Caco-2 (cell line): ENCODE results near the gene ZNF335. TPM values are rescaled to one million over a fixed set of nuclear protein-coding genes. Genes with fewer than 3 reads are reported as not detected.
A peak's percentile ranks its signal among the peaks of the same experiment; 100 is the strongest.

Source experiments
- BruUV-seq: library from RNA; stranded (reverse); fragments of 400-500 nt; replicated peaks from 2 replicates; lab custom pipeline; 2021; lab: Mats Ljungman, UMichigan
- CTCF ChIA-PET: fragments of 300-600 bp; sonication (Branson Sonifier 250); formaldehyde crosslinking; loops from one replicate; lab custom pipeline; 2022; ENCODE audit warnings: antibody characterized with exemption; lab: Charles Lee
- POLR2A ChIA-PET: fragments of 300-600 bp; sonication (Branson Sonifier 250); formaldehyde crosslinking; loops from one replicate; lab custom pipeline; 2022; ENCODE audit warnings: antibody characterized with exemption; lab: Charles Lee
- DNase-seq, 2 experiments: peaks; one replicate each; pipeline versions ENCODE4 v3.0.0 to v3.0.0-alpha.2; 2020 to 2022
- H3K27me3 ChIP-seq: replicated peaks from 2 replicates; pipeline ENCODE4 v1.6.0; 2011; ENCODE audit warnings: low read length; ENCODE audit not compliant: control insufficient read depth, insufficient read depth
- H3K36me3 ChIP-seq: 2 replicates; pipeline ENCODE4 v1.5.1; 2011; ENCODE audit warnings: low read length; ENCODE audit not compliant: control insufficient read depth, insufficient read depth
- H3K4me1 ChIP-seq: fragments of 250-450 bp; sonication (Bioruptor Pico); 2 replicates; pipeline ENCODE4 v1.5.1; 2020; ENCODE audit warnings: mild to moderate bottlenecking
- H3K4me3 ChIP-seq: 2 replicates; pipeline ENCODE4 v1.5.1; 2011; ENCODE audit warnings: low read depth, mild to moderate bottlenecking, control low read depth, low read length
- H3K9me3 ChIP-seq: fragments of 250-450 bp; sonication (Bioruptor Pico); 2 replicates; pipeline ENCODE4 v1.5.1; 2020; ENCODE audit warnings: mild to moderate bottlenecking, moderate library complexity
- H3K27ac Mint-ChIP-seq: one replicate; pipeline ENCODE4 v1.8.0; 2022; ENCODE audit warnings: mixed read lengths; ENCODE audit not compliant: unreplicated experiment
- H3K27me3 Mint-ChIP-seq: one replicate; pipeline ENCODE4 v1.8.0; 2022; ENCODE audit warnings: mixed read lengths; ENCODE audit not compliant: insufficient read depth, unreplicated experiment
- H3K36me3 Mint-ChIP-seq: one replicate; pipeline ENCODE4 v1.8.0; 2022; ENCODE audit warnings: mild to moderate bottlenecking, mixed read lengths; ENCODE audit not compliant: insufficient read depth, unreplicated experiment
- H3K4me1 Mint-ChIP-seq: one replicate; pipeline ENCODE4 v1.8.0; 2022; ENCODE audit warnings: low read depth, mixed read lengths; ENCODE audit not compliant: unreplicated experiment
- H3K4me3 Mint-ChIP-seq: one replicate; pipeline ENCODE4 v1.8.0; 2022; ENCODE audit warnings: mild to moderate bottlenecking, moderate library complexity, mixed read lengths; ENCODE audit not compliant: unreplicated experiment
- H3K9me3 Mint-ChIP-seq: one replicate; pipeline ENCODE4 v1.8.0; 2022; ENCODE audit warnings: mixed read lengths; ENCODE audit not compliant: unreplicated experiment
- intact Hi-C: fragments of 100-400 bp; cut with micrococcal nuclease; formaldehyde crosslinking; loops from one replicate; pipeline ENCODE4 v1.10.0; 2022; ENCODE audit not compliant: unreplicated experiment
- total RNA-seq: library from RNA; stranded (reverse); gene quantifications from 2 replicates; pipeline ENCODE4 v1.2.3, GENCODE V29; 2022
- TF ChIP-seq, protein P1 (sequence below), 2 experiments: fragments of 200-600 bp in 1 of 2; IDR thresholded peaks; 1 replicate in 1 of 2; 2 replicates in 1 of 2; pipeline versions ENCODE4 v1.5.1 to v1.8.0; 2011 to 2022; ENCODE audit warnings: antibody characterized with exemption in 1 of 2, control low read depth in 1 of 2, inconsistent platforms in 1 of 2, low read depth in 1 of 2, low read length in 1 of 2, mild to moderate bottlenecking in 1 of 2, moderate library complexity in 1 of 2; ENCODE audit not compliant: insufficient read depth in 1 of 2, severe bottlenecking in 1 of 2, unreplicated experiment in 1 of 2

ZNF335 gene
- total RNA-seq, 1 experiment from 2014 or later, result 35.1 TPM

DNA sequence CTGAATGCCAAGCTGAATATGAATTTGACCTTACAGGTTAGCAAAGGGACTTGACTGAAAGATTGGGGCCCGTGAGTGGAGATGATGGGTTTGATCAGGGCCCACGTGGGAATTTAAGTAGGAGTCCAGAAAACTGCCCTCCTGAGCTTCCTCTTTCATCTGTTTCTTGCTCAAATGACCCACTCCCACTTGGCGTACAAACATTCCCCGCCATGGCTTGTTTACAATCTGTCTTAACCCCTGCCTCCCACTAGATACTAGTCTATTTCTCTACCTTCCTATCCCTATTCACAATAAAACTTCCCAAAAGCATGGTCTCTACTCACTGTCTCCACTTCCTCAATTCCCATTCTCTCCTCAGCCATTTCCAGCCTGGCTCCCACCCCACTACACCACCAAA is 46.1 kb upstream of the ZNF335 start:
- Mint-ChIP-seq H3K27me3 (peaks cover 16% of the 10 kb centered on the region), H3K4me3 (no peak overlapping the region), H3K9me3 (no peaks in the 10 kb centered on the region), H3K27ac (no peak overlapping the region), H3K4me1 (peaks cover 6% of the 10 kb centered on the region), H3K36me3 (no peaks in the 10 kb centered on the region)
- Histone ChIP-seq H3K4me1 (peaks cover 8% of the 10 kb centered on the region), H3K9me3 (no peaks in the 10 kb centered on the region), H3K4me3 (no peak overlapping the region), H3K36me3 (no peaks in the 10 kb centered on the region), H3K27me3 (no peaks in the 10 kb centered on the region)
- TF ChIP-seq, protein P1, sequence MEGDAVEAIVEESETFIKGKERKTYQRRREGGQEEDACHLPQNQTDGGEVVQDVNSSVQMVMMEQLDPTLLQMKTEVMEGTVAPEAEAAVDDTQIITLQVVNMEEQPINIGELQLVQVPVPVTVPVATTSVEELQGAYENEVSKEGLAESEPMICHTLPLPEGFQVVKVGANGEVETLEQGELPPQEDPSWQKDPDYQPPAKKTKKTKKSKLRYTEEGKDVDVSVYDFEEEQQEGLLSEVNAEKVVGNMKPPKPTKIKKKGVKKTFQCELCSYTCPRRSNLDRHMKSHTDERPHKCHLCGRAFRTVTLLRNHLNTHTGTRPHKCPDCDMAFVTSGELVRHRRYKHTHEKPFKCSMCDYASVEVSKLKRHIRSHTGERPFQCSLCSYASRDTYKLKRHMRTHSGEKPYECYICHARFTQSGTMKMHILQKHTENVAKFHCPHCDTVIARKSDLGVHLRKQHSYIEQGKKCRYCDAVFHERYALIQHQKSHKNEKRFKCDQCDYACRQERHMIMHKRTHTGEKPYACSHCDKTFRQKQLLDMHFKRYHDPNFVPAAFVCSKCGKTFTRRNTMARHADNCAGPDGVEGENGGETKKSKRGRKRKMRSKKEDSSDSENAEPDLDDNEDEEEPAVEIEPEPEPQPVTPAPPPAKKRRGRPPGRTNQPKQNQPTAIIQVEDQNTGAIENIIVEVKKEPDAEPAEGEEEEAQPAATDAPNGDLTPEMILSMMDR (IDR thresholded peaks at IDR 0.05; ENCODE audit: insufficient read depth in 1 of 2, low read depth in 1 of 2, low read length in 1 of 2, severe bottlenecking in 1 of 2, unreplicated experiment in 1 of 2), result no peak
- ChIA-PET POLR2A (no interaction called here), CTCF (interaction anchor here (1.3 kb wide), 1 partner anchor 31 kb away, joined by 4 read pairs; no protein-coding TSS in a partner anchor)
- BruUV-seq, result no TSS peak
- no peak for DNase-seq
- intact Hi-C loops, result loop anchor here (10.0 kb wide), 1 partner anchor 337 kb away; no protein-coding TSS in a partner anchor

DNA sequence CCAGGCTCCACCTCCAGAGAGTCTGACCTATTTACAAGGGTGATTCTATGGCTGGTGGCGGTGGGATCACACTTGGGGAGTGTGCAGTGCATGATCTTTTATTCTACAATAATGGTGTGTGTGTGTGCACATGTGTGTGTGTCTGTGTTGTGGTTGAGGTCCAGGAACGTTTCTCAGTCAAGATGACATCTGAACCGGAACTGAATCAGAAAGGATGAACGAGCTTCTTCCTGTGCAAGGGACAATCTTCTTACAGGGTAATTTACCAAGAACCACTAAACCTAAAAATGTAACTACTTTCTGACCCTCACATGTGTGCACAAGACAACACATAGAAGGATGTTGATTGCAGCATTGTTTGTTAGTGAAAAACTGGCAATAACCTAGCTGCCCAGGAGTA is 45.3 kb upstream of the ZNF335 start:
- no peaks in the 10 kb centered on the region for H3K36me3 ChIP-seq
- H3K4me3 ChIP-seq, result no peak overlapping the region
- DNase-seq, result no peak
- H3K9me3 ChIP-seq, result no peaks in the 10 kb centered on the region
- H3K27me3 ChIP-seq, result no peaks in the 10 kb centered on the region
- Mint-ChIP-seq H3K36me3 (no peaks in the 10 kb centered on the region), H3K4me3 (no peak overlapping the region), H3K9me3 (no peaks in the 10 kb centered on the region), H3K4me1 (peaks cover 6% of the 10 kb centered on the region), H3K27ac (no peak overlapping the region), H3K27me3 (peaks cover 20% of the 10 kb centered on the region)
- no TSS peak for BruUV-seq
- CTCF ChIA-PET, result interaction anchor here (1.3 kb wide), 1 partner anchor 30 kb away, joined by 4 read pairs; no protein-coding TSS in a partner anchor
- H3K4me1 ChIP-seq, result peaks cover 8% of the 10 kb centered on the region
- POLR2A ChIA-PET, result no interaction called here
- TF ChIP-seq, protein P1 (IDR thresholded peaks at IDR 0.05; ENCODE audit: insufficient read depth in 1 of 2, low read depth in 1 of 2, low read length in 1 of 2, severe bottlenecking in 1 of 2, unreplicated experiment in 1 of 2), result no peak
- intact Hi-C loops, result loop anchor here (10.0 kb wide), 1 partner anchor 338 kb away; no protein-coding TSS in a partner anchor

DNA sequence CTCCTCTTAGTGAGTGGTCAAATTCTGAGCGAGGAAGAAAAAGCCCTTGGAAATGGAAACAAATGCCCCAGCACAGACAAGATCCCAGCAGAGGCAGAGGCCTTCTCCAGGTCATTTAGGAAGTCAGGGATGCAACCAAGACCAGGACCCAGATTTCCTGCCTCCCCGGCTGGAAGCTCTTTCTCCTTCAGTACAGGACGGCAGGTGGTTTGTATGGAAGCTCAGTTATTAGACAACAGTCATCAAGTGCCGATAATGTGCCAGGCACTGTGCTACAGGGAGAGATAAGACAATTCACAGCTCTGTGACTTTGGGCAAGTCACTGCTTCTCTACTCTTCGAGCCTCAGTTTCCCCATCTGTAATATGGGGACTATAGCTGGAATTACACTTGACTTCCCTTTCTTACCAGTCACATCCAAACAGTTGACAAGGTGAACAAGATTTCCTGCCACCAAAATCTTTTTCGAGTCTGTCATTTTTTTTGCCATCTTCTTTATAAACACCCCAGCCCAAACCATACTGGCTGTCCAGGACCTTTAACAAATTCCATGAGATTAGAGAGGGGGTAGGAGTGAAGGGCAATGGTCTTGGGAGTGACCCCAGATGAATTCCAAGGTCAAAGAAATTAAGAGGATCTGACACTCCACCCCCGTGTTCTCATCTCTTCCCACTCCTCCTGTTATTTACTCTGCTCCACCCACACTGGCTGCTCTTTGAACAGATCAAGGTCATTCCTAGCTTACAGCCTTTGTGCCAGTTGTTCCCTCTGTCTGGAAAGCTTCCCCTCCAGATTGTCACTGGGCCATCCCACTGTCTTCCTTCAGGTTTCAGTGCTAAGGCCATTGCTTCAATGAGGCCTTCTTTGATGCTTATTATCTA is 42.8 kb upstream of the ZNF335 start:
- H3K27ac Mint-ChIP-seq, result no peak overlapping the region
- H3K9me3 ChIP-seq, result no peaks in the 10 kb centered on the region
- peaks cover 9% of the 10 kb centered on the region for H3K9me3 Mint-ChIP-seq
- TF ChIP-seq, protein P1 (IDR thresholded peaks at IDR 0.05; ENCODE audit: insufficient read depth in 1 of 2, low read depth in 1 of 2, low read length in 1 of 2, severe bottlenecking in 1 of 2, unreplicated experiment in 1 of 2), result no peak
- no TSS peak for BruUV-seq
- H3K27me3 ChIP-seq, result no peaks in the 10 kb centered on the region; the same call in 1 of the 2 replicates
- no peak for DNase-seq
- peak overlapping the region; percentile 52 for H3K4me3 Mint-ChIP-seq
- intact Hi-C loops, result loop anchor here (1.0 to 10.0 kb wide), 5 partner anchors 28 to 424 kb away; partner anchors contain the start of genes NCOA5 and ZNF335
- ChIA-PET CTCF (interaction anchor here (0.6 to 2.8 kb wide), 17 partner anchors 8 to 1700 kb away, joined by 3 to 16 read pairs (median 5); partner anchors contain the start of genes PCIF1, SLC12A5 and ZNF335), POLR2A (no interaction called here)
- peaks cover 4% of the 10 kb centered on the region for H3K36me3 Mint-ChIP-seq
- H3K4me1 ChIP-seq, result peaks cover 8% of the 10 kb centered on the region
- H3K4me3 ChIP-seq, result no peak overlapping the region
- peaks cover 6% of the 10 kb centered on the region for H3K4me1 Mint-ChIP-seq
- H3K27me3 Mint-ChIP-seq, result peaks cover 31% of the 10 kb centered on the region
- H3K36me3 ChIP-seq, result no peaks in the 10 kb centered on the region
